Progenitor cell of endocrine pancreas (in vitro differentiated cells): ENCODE data around the gene RAP1GAP2. TPM values are rescaled to one million over a fixed set of nuclear protein-coding genes. Genes with fewer than 3 reads are reported as not detected.

ENCODE experiments used
- DNase-seq: peaks from one replicate; pipeline ENCODE4 v3.0.0; 2021; ENCODE audit warnings: low spot score; ENCODE audit not compliant: unreplicated experiment
- H3K27ac Mint-ChIP-seq: 2 replicates; pipeline ENCODE4 v1.8.0; 2021; ENCODE audit warnings: mild to moderate bottlenecking, moderate library complexity, mixed read lengths
- H3K27me3 Mint-ChIP-seq: 2 replicates; pipeline ENCODE4 v1.8.0; 2021; ENCODE audit warnings: mixed read lengths
- H3K36me3 Mint-ChIP-seq: 2 replicates; pipeline ENCODE4 v1.8.0; 2022; ENCODE audit warnings: mixed read lengths; ENCODE audit not compliant: insufficient read depth
- H3K4me1 Mint-ChIP-seq: 2 replicates; pipeline ENCODE4 v1.8.0; 2021; ENCODE audit warnings: low read depth, mixed read lengths
- H3K4me3 Mint-ChIP-seq: 2 replicates; pipeline ENCODE4 v1.8.0; 2021; ENCODE audit warnings: low read depth, mild to moderate bottlenecking, moderate library complexity, mixed read lengths
- H3K9me3 Mint-ChIP-seq: 2 replicates; pipeline ENCODE4 v1.8.0; 2021; ENCODE audit warnings: low read depth, mixed read lengths
- total RNA-seq: library from RNA; stranded (reverse); gene quantifications from 2 replicates; pipeline ENCODE4 v1.2.1, GENCODE V29; 2021
- TF ChIP-seq, protein P1 (sequence below): fragments of 200-600 bp; sonication (generic); IDR thresholded peaks from one replicate; pipeline ENCODE4 v1.5.0; 2021; ENCODE audit warnings: antibody characterized with exemption, mild to moderate bottlenecking; ENCODE audit not compliant: unreplicated experiment

The RAP1GAP2 gene
- total RNA-seq, 1 donor from 2014 or later = 116 TPM

DNA sequence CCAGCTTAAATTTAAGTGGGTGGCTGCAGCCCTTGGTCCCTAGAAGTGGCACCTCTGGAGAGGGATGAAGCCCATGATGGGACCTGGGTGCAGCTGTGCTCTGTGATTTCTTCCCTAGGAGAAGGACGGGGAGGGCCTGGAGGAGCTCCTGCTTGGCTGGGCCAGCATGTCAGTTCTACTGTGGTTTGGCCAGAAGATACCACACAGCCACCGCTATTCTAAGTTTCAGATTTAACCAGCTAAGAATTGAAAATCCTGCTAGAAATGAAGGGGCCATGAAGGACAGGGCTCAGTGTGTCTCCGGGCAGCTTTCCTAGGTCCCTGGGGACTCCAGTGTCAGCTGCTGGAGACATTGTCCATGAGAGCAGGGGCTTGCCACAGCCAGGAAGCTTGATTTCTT lies 9.7 kb downstream of the RAP1GAP2 start:
- Mint-ChIP-seq H3K4me3 (no peak overlapping the region), H3K4me1 (peaks cover 4% of the 10 kb centered on the region), H3K36me3 (no peaks in the 10 kb centered on the region), H3K27ac (no peak overlapping the region), H3K27me3 (no peaks in the 10 kb centered on the region), H3K9me3 (no peaks in the 10 kb centered on the region)
- no peak for DNase-seq
- TF ChIP-seq, protein P1, sequence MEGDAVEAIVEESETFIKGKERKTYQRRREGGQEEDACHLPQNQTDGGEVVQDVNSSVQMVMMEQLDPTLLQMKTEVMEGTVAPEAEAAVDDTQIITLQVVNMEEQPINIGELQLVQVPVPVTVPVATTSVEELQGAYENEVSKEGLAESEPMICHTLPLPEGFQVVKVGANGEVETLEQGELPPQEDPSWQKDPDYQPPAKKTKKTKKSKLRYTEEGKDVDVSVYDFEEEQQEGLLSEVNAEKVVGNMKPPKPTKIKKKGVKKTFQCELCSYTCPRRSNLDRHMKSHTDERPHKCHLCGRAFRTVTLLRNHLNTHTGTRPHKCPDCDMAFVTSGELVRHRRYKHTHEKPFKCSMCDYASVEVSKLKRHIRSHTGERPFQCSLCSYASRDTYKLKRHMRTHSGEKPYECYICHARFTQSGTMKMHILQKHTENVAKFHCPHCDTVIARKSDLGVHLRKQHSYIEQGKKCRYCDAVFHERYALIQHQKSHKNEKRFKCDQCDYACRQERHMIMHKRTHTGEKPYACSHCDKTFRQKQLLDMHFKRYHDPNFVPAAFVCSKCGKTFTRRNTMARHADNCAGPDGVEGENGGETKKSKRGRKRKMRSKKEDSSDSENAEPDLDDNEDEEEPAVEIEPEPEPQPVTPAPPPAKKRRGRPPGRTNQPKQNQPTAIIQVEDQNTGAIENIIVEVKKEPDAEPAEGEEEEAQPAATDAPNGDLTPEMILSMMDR = no peak

DNA sequence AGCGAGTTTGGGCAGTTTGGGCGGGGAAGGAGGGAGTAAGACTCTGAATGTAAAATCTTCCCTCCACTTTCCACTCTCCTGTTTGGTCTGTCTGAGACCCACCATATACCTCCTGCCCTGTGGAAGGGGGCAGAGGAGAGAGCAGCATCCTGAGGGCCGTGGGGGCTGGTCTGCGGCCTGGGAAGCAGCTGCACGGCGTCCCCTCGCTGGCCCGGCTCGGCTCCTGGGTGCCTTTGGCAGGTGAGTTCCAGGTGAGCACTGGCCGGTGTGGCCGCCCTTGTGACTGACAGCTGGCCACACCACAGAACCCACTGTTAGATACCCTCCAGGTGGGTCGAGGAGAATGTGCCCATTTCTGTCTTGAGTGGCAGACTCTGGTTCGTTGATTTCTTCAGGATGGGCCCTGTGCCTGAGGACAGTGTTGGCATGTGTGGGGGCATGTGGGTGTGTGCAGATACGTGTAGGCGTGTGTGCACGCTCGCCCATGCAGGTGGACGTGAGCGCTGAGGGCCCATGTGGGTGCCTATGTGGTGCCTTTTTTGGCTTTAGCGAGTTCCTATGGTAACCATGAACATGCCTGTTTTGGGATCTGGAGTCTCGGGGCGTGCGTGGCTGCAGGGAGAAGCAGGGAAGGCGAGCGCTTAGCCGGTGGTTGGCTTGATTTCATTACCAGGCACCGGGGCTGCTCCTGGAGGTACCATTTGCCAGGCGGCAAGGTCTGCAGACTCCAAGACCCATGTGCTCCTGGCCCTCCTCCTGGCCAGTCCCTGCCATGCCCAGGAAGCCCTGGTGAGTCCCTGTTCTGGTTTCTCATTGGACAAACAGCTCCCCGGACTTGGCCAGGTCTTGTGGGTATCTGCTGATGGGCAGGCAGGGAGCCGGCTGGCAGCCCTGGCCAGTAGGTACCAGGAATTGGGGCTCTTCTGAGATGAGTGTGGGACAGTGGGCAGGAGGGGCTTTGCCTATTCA lies 12.4 kb downstream of the RAP1GAP2 start:
- Mint-ChIP-seq H3K27me3 (no peaks in the 10 kb centered on the region), H3K36me3 (no peaks in the 10 kb centered on the region), H3K27ac (no peak overlapping the region), H3K4me3 (no peak overlapping the region), H3K9me3 (no peaks in the 10 kb centered on the region), H3K4me1 (peaks cover 4% of the 10 kb centered on the region)
- DNase-seq = no peak
- TF ChIP-seq, protein P1 = no peak

DNA sequence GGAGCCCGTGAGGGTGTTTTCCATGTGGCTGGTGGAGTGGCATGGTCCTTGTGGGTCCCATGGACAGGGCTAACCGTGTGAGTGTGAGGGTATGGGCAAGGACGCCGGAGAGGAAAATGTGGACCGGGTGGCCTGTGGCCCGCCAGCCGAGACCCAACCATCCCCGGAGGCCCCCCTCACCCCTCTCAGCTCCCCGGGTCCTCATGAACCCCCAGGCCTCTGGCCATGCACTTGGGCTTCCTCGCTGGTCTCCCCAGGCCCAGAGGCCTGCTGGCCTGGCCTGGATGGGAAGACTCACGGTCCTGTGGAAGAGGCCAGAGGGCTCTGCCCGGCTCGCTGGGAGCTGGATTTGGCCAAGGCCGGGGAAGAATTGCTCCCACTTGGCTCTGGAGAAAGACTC lies 13.1 kb downstream of the RAP1GAP2 start:
- DNase-seq = no peak
- Mint-ChIP-seq H3K9me3 (no peaks in the 10 kb centered on the region), H3K36me3 (no peaks in the 10 kb centered on the region), H3K27ac (no peak overlapping the region), H3K4me3 (no peak overlapping the region), H3K27me3 (no peaks in the 10 kb centered on the region), H3K4me1 (peaks cover 4% of the 10 kb centered on the region)
- TF ChIP-seq, protein P1 = no peak

DNA sequence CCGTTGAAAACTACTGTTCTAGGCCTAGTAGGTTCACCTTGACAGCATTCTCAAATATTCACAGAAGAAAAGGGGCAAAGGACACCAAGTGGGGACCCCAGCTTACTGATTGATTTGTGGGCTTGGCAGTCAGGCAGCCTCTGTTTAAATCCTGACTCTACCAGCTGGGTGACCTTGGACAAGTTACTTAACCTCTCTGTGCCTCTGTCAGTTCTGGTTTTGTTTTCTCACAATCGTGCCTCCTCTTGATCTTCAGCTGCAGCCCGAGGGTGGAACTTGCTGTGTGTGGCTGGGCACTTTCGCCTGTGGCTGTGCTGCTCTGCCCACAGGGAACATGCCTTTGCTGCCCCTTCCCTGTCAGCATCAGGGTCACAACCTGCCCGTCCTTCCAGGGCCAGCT lies 17.8 kb downstream of the RAP1GAP2 start:
- DNase-seq = no peak
- Mint-ChIP-seq H3K9me3 (no peaks in the 10 kb centered on the region), H3K36me3 (no peaks in the 10 kb centered on the region), H3K27ac (no peak overlapping the region), H3K4me3 (no peak overlapping the region), H3K4me1 (peaks cover 5% of the 10 kb centered on the region), H3K27me3 (no peaks in the 10 kb centered on the region)
- TF ChIP-seq, protein P1 = no peak

DNA sequence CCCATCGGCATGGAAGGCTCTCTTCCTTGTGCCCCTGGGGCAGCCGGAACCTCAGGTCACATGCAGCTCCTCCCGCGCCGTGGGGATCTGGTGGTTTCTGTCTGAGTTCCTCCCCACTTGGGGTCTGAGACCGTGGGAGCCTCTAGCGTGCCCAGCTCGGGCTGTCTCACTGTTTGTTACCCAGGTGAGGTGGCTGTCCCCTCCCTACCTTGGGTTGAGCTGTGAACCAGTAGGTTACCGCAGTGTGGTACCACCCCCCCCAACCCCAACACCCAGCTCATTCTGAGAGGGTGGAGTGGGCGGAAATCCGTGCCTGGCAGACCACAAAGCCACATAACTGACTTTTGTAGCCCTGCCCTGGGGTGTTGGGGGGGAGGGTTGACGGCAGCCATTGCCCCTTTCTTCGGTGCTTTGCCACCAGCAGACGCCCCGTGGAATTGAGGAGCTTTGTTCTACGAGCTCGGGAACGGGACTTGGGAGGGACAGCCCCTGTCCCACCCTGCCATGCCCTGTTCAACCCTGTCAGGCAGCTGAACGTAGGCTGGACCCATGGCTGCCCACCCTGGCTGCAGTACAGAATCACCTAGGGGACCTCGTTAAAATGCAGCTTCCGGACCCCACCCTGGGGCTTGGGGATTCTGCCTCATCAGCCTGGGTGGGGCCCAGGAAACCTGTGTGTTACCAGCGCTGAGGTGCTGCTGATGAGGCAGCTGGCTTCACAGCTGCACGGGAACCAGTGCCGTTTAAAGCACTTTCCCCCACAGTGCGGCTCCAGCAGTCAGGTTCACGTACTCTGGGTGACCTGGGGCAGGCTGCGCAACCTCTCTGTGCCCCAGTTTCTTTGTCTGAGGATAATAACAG lies 18.5 kb downstream of the RAP1GAP2 start:
- Mint-ChIP-seq H3K36me3 (no peaks in the 10 kb centered on the region), H3K27ac (no peak overlapping the region), H3K4me1 (peaks cover 5% of the 10 kb centered on the region), H3K9me3 (no peaks in the 10 kb centered on the region), H3K27me3 (no peaks in the 10 kb centered on the region), H3K4me3 (no peak overlapping the region)
- TF ChIP-seq, protein P1 = no peak
- no peak for DNase-seq
